Measurements from ENCODE around the gene ADGRB3. TPM values are rescaled to one million over a fixed set of nuclear protein-coding genes. Genes with fewer than 3 reads are reported as not detected.

The ADGRB3 gene
- total RNA-seq, 1 donor from 2014 or later, result 1.5 TPM

DNA sequence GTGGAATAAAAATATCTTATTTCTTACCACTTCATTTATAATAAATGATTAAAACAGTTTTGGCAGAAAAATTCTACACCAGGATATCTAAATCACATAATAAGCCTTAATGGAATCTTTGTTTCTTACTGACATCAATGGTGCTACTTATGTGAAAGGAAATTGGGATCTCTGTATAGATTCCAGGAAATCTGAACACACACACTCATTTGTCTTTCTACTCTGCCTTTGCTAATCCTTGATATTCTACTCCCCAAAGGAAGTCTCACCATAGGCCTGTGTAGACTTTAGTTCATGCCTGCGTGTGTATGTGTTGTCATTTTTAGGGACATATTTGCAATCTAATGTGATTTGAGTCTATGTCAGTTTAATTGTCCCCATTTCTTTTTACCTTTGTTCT, 7.9 kb downstream of the ADGRB3 start:
- Histone ChIP-seq H3K9me3 (replicated peaks) (no peaks in the 10 kb centered on the region), H3K4me1 (peaks cover 9% of the 10 kb centered on the region), H3K36me3 (no peaks in the 10 kb centered on the region), H3K27me3 (ENCODE audit: low read depth) (peaks cover 32% of the 10 kb centered on the region), H3K4me3 (no peak overlapping the region), H3K27ac (replicated peaks) (peak overlapping the region; percentile 0)
- DNase-seq, result no peak
- TF ChIP-seq, protein P1, sequence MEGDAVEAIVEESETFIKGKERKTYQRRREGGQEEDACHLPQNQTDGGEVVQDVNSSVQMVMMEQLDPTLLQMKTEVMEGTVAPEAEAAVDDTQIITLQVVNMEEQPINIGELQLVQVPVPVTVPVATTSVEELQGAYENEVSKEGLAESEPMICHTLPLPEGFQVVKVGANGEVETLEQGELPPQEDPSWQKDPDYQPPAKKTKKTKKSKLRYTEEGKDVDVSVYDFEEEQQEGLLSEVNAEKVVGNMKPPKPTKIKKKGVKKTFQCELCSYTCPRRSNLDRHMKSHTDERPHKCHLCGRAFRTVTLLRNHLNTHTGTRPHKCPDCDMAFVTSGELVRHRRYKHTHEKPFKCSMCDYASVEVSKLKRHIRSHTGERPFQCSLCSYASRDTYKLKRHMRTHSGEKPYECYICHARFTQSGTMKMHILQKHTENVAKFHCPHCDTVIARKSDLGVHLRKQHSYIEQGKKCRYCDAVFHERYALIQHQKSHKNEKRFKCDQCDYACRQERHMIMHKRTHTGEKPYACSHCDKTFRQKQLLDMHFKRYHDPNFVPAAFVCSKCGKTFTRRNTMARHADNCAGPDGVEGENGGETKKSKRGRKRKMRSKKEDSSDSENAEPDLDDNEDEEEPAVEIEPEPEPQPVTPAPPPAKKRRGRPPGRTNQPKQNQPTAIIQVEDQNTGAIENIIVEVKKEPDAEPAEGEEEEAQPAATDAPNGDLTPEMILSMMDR (IDR thresholded peaks at IDR 0.05; ENCODE audit: borderline replicate concordance), result no peak
- intact Hi-C loops (cut with micrococcal nuclease), result no loop called here

DNA sequence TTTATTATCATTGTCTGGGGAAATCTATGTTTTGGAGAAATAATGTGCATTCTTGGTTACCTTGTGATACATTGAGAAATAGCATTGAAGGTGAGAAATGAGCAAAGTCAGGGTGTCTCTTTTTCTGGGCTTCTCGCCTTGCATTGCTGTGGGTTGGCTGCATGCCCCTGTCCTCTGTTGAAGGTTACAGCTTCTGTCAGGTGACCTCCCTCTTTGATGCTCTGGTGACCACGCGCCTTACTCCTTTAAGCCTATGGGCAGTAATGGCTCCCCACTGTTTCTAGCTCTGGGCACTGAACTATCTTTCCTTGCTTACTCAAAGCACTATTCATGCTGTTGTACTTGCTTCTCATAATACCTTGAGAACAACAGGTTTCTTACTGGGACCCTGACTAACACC, 14.6 kb downstream of the ADGRB3 start:
- Histone ChIP-seq H3K4me3 (no peak overlapping the region), H3K27me3 (ENCODE audit: low read depth) (no peaks in the 10 kb centered on the region), H3K27ac (replicated peaks) (no peak overlapping the region), H3K4me1 (peaks cover 6% of the 10 kb centered on the region), H3K36me3 (no peaks in the 10 kb centered on the region), H3K9me3 (replicated peaks) (no peaks in the 10 kb centered on the region)
- TF ChIP-seq, protein P1 (IDR thresholded peaks at IDR 0.05; ENCODE audit: borderline replicate concordance), result no peak
- no peak for DNase-seq
- intact Hi-C loops (cut with micrococcal nuclease), result no loop called here

DNA sequence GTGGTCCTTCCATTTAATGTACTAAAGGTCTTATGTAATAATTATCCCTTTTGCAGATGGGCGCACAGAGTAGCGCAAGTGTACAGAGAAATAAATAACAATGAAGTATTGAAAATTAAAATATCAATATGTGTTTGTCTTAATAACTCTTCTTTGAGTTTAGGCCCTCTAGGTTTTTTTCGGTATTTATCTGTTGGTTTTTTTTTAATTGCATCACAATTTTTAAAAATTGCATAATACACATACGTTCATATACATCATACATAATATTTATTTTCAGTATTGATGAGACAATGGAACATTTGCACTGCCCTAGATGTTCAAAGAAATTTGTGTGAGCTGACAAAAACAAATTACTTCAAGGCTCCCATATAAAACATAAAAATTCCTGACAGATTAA, 15.1 kb downstream of the ADGRB3 start:
- Histone ChIP-seq H3K27me3 (ENCODE audit: low read depth) (no peaks in the 10 kb centered on the region), H3K4me1 (peaks cover 6% of the 10 kb centered on the region), H3K4me3 (no peak overlapping the region), H3K9me3 (replicated peaks) (no peaks in the 10 kb centered on the region), H3K36me3 (no peaks in the 10 kb centered on the region), H3K27ac (replicated peaks) (peak overlapping the region; percentile 53)
- DNase-seq, result no peak
- TF ChIP-seq, protein P1 (IDR thresholded peaks at IDR 0.05; ENCODE audit: borderline replicate concordance), result no peak
- intact Hi-C loops (cut with micrococcal nuclease), result no loop called here

DNA sequence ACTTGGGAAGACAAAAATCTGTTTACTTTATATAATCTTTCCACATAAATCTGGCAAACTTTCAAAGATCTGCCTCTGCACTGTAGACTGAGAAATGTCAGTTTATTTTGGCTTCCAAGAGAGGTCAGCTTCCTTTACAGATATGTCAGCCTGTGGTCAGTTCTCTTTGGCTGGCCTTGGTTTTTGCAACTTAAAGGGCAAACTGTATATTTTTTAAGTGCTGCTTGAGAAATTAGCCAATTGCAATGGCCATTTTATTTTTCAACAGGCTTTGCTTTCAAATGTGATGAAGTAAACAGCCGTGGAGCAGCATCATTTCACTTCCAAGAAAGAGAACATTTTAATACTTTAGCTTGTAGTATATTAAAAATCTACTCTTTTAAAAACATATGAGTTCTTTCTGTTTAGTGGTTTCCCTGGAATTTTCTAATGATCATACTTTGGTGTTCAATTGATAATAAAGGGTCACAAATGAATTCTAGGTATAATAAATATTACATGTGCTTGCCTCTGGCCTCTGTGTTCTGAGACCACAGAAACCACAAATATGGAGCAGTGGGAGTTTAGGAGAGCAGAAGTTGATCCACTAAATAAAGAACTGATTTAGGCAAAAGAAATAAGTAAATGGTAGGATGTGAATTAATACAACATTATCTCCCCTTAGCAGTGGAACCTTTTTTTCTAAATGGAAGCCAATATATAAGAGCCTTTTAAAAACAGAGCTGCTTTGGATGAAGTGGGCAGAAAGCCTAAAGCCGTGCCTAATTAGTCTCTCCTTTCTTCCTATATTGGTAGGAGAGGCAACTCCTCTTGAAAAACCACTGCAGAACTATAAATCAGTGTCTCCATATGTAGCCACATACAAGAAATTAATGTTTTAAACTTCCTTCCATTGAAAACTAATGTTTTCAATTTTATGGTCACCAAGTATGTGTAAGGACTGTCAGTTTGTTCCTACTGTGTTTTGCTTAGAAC, 16.2 kb downstream of the ADGRB3 start:
- intact Hi-C loops (cut with micrococcal nuclease), result no loop called here
- peak overlapping the region; percentile 53 for H3K27ac ChIP-seq (replicated peaks)
- TF ChIP-seq, protein P1 (IDR thresholded peaks at IDR 0.05; ENCODE audit: borderline replicate concordance), result no peak

DNA sequence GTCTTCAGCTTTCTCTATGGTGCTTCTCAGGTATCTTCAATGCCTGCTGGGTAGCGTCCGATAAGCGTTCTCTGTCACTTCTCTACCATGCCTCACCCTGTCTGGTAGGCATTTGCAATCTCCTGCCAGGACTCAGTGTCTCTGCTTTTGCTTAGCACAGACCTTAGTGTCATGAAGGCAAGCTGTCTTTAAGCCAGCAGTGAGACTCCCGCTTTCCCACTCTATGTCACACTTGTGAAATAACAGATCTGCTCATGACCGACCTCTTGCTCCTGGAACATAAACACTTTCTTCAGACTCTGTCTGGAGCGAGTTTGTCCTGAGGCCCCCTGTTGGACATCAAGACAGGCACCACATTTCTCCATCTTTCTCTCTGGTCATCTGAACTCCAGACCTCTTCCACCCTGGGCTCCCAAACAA, 17.0 kb downstream of the ADGRB3 start:
- intact Hi-C loops (cut with micrococcal nuclease), result no loop called here
- DNase-seq, result no peak
- Histone ChIP-seq H3K9me3 (replicated peaks) (no peaks in the 10 kb centered on the region), H3K4me1 (peaks cover 6% of the 10 kb centered on the region), H3K4me3 (no peak overlapping the region), H3K27me3 (ENCODE audit: low read depth) (no peaks in the 10 kb centered on the region), H3K36me3 (no peaks in the 10 kb centered on the region), H3K27ac (replicated peaks) (peak overlapping the region; percentile 53)
- TF ChIP-seq, protein P1 (IDR thresholded peaks at IDR 0.05; ENCODE audit: borderline replicate concordance), result peak; percentile 9

More for the DNA sequence above, 16.2 kb downstream of the ADGRB3 start:
- Histone ChIP-seq H3K4me3 (no peak overlapping the region), H3K36me3 (no peaks in the 10 kb centered on the region), H3K27me3 (ENCODE audit: low read depth) (no peaks in the 10 kb centered on the region), H3K9me3 (replicated peaks) (no peaks in the 10 kb centered on the region), H3K4me1 (peaks cover 6% of the 10 kb centered on the region)
- DNase-seq, result no peak
